ENCODE results near the gene BCL11B.

Gene BCL11B

GRCh38 chr14:99289394-99290189, 17.6 kb upstream of the BCL11B start:
- Histone ChIP-seq H3K4me1 (ENCODE audit: control insufficient read depth in 1 of 2, insufficient read depth in 1 of 2, low read depth in 1 of 2, low read length in 1 of 2) (no peaks in the 10 kb centered on the region), H3K27ac (no peak overlapping the region), H3K36me3 (no peaks in the 10 kb centered on the region), H3K9me3 (no peaks in the 10 kb centered on the region), H3K4me3 (ENCODE audit: low read depth in 1 of 2, low read length in 1 of 2) (no peak overlapping the region), H3K27me3 (peaks cover 28% of the 10 kb centered on the region)
- TF ChIP-seq CTCF (IDR thresholded peaks at IDR 0.05) = no peak

- Histone ChIP-seq H3K27ac (no peak overlapping the region), H3K4me3 (ENCODE audit: low read depth in 1 of 2, low read length in 1 of 2) (no peak overlapping the region), H3K9me3 (no peaks in the 10 kb centered on the region), H3K36me3 (no peaks in the 10 kb centered on the region), H3K27me3 (peaks cover 35% of the 10 kb centered on the region), H3K4me1 (ENCODE audit: control insufficient read depth in 1 of 2, insufficient read depth in 1 of 2, low read depth in 1 of 2, low read length in 1 of 2) (no peaks in the 10 kb centered on the region)
- no peak for TF ChIP-seq CTCF (IDR thresholded peaks at IDR 0.05)
These were observed 17.0 kb upstream of the BCL11B start for GRCh38 chr14:99288948-99289347.

- no peaks in the 10 kb centered on the region for H3K9me3 ChIP-seq
- H3K27me3 ChIP-seq = peaks cover 43% of the 10 kb centered on the region
- no peaks in the 10 kb centered on the region for H3K36me3 ChIP-seq
- no peak for TF ChIP-seq CTCF (IDR thresholded peaks at IDR 0.05)
- H3K4me3 ChIP-seq (ENCODE audit: low read depth in 1 of 2, low read length in 1 of 2) = no peak overlapping the region
- H3K4me1 ChIP-seq (ENCODE audit: control insufficient read depth in 1 of 2, insufficient read depth in 1 of 2, low read depth in 1 of 2, low read length in 1 of 2) = no peaks in the 10 kb centered on the region
- no peak overlapping the region for H3K27ac ChIP-seq
These were observed 15.4 kb upstream of the BCL11B start for GRCh38 chr14:99287269-99287942.

GRCh38 chr14:99286761-99287160, 14.8 kb upstream of the BCL11B start:
- no peak for TF ChIP-seq CTCF (IDR thresholded peaks at IDR 0.05)
- Histone ChIP-seq H3K27me3 (peaks cover 43% of the 10 kb centered on the region), H3K27ac (no peak overlapping the region), H3K9me3 (no peaks in the 10 kb centered on the region), H3K4me1 (ENCODE audit: control insufficient read depth in 1 of 2, insufficient read depth in 1 of 2, low read depth in 1 of 2, low read length in 1 of 2) (no peaks in the 10 kb centered on the region), H3K36me3 (no peaks in the 10 kb centered on the region), H3K4me3 (ENCODE audit: low read depth in 1 of 2, low read length in 1 of 2) (no peak overlapping the region)

- H3K27me3 ChIP-seq = peaks cover 62% of the 10 kb centered on the region
These were observed 12.4 kb upstream of the BCL11B start for GRCh38 chr14:99284254-99285004.

More at GRCh38 chr14:99284254-99285004, 12.4 kb upstream of the BCL11B start:
- H3K9me3 ChIP-seq = no peaks in the 10 kb centered on the region
- no peak overlapping the region for H3K4me3 ChIP-seq (ENCODE audit: low read depth in 1 of 2, low read length in 1 of 2)
- H3K27ac ChIP-seq = no peak overlapping the region
- TF ChIP-seq CTCF (IDR thresholded peaks at IDR 0.05) = no peak
- H3K4me1 ChIP-seq (ENCODE audit: control insufficient read depth in 1 of 2, insufficient read depth in 1 of 2, low read depth in 1 of 2, low read length in 1 of 2) = no peaks in the 10 kb centered on the region
- no peaks in the 10 kb centered on the region for H3K36me3 ChIP-seq

Data from neutrophil (primary cell).